Mesodermal cell (in vitro differentiated cells): Measurements from ENCODE around the gene ZFHX3.

Source experiments
- H3K27ac ChIP-seq: 2 replicates; pipeline ENCODE4 v1.7.0; 2013; ENCODE audit warnings: mild to moderate bottlenecking, low read depth, low read length, moderate library complexity; ENCODE audit not compliant: severe bottlenecking
- H3K36me3 ChIP-seq: 2 replicates; pipeline ENCODE4 v1.7.1; 2013; ENCODE audit warnings: mild to moderate bottlenecking, low read length, moderate library complexity; ENCODE audit not compliant: control insufficient read depth, insufficient read depth
- H3K4me1 ChIP-seq: one replicate; pipeline ENCODE4 v1.7.1; 2013; ENCODE audit warnings: mild to moderate bottlenecking, low read length; ENCODE audit not compliant: insufficient read depth, control insufficient read depth, poor library complexity, severe bottlenecking
- H3K4me3 ChIP-seq: 2 replicates; pipeline ENCODE4 v1.7.0; 2013; ENCODE audit warnings: low read length, control low read depth, mild to moderate bottlenecking; ENCODE audit not compliant: insufficient read depth, poor library complexity, severe bottlenecking; ENCODE audit errors: extremely low read depth
- H3K9me3 ChIP-seq: 2 replicates; pipeline ENCODE4 v1.7.1; 2013; ENCODE audit warnings: mild to moderate bottlenecking, low read length, moderate library complexity; ENCODE audit not compliant: control insufficient read depth
- WGBS, 2 experiments: methylation state at CpG; one replicate each; pipeline ENCODE4 v1.1.5; 2013; ENCODE audit warnings: missing lambda C conversion rate in 2 of 2; ENCODE audit not compliant: insufficient coverage in 2 of 2; 5-methylcytosine and 5-hydroxymethylcytosine counted together

The ZFHX3 gene

DNA sequence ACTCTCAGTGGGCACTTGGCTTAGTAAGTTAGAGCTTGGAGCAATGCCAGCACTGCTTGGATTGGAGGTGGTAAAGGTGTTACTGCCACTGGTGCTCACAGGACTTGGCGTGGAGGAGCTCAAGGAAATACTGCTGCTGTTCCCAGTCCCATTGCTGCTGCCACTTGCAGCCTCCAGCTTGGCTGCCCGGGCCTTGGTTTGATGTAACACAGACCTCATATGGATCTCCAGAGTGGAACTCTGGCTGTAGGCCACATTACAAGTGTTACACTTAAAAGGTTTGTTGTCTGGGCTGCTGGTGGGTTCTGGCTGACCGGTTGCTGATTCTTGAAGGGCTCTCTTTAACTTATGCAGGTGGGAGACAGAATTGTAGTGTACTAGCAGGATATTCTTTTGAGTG is 250.3 kb downstream of the ZFHX3 start:
- Histone ChIP-seq H3K9me3 (no peaks in the 10 kb centered on the region), H3K27ac (no peak overlapping the region), H3K36me3 (peaks cover 75% of the 10 kb centered on the region), H3K4me3 (no peak overlapping the region), H3K4me1 (no peaks in the 10 kb centered on the region)
- 91 to 92% methylated on average over 3 of the region's 3 CpGs for WGBS, 2 experiments

GRCh38 chr16:72796222-72796621 is 251.7 kb downstream of the ZFHX3 start:
- WGBS, 2 experiments: 94 to 98% methylated on average over 8 to 11 of the region's 18 CpGs
- peaks cover 73% of the 10 kb centered on the region for H3K36me3 ChIP-seq

GRCh38 chr16:72794986-72795385 is 252.9 kb downstream of the ZFHX3 start:
- Histone ChIP-seq H3K36me3 (peaks cover 78% of the 10 kb centered on the region), H3K9me3 (no peaks in the 10 kb centered on the region), H3K4me1 (no peaks in the 10 kb centered on the region), H3K27ac (no peak overlapping the region), H3K4me3 (no peak overlapping the region)
- 89 to 95% methylated on average over 8 to 9 of the region's 9 CpGs for WGBS, 2 experiments

More at GRCh38 chr16:72796222-72796621, 251.7 kb downstream of the ZFHX3 start:
- no peaks in the 10 kb centered on the region for H3K9me3 ChIP-seq
- no peak overlapping the region for H3K4me3 ChIP-seq
- no peak overlapping the region for H3K27ac ChIP-seq
- no peaks in the 10 kb centered on the region for H3K4me1 ChIP-seq

- 90 to 95% methylated on average over 11 to 12 of the region's 13 CpGs for WGBS, 2 experiments
- no peaks in the 10 kb centered on the region for H3K9me3 ChIP-seq
- H3K4me1 ChIP-seq: no peaks in the 10 kb centered on the region
- no peak overlapping the region for H3K27ac ChIP-seq
- no peak overlapping the region for H3K4me3 ChIP-seq
- H3K36me3 ChIP-seq: peaks cover 74% of the 10 kb centered on the region
Measured at GRCh38 chr16:72794319-72794718, 253.6 kb downstream of the ZFHX3 start.

- H3K36me3 ChIP-seq: peaks cover 69% of the 10 kb centered on the region
- H3K4me3 ChIP-seq: no peak overlapping the region
- H3K4me1 ChIP-seq: no peaks in the 10 kb centered on the region
- no peaks in the 10 kb centered on the region for H3K9me3 ChIP-seq
- H3K27ac ChIP-seq: no peak overlapping the region
- WGBS, 2 experiments: 96% methylated on average over 7 to 12 of the region's 12 CpGs
Measured at GRCh38 chr16:72793716-72794115, 254.2 kb downstream of the ZFHX3 start.

DNA sequence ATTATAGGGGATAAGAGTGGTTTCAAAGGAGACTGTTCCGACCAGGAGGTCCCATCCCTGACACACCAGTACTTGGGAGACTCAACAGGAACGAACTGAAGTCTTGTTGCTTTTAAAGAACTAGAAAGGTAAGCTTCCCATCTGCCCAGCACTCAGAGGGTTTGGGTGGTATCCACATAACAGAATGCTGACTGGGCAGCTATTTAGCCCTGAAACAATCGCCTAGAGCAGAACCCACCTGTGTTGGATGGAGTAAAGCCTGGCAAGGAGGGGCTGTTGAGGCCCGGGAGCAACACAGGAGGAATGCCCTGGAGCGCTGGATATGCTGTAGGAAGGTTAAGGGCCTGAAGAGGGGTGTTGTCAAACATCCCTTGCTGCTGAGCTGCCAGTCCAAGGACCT is 254.9 kb downstream of the ZFHX3 start:
- H3K36me3 ChIP-seq: peaks cover 67% of the 10 kb centered on the region
- H3K4me1 ChIP-seq: no peaks in the 10 kb centered on the region
- 83 to 97% methylated on average over 2 to 5 of the region's 5 CpGs for WGBS, 2 experiments
- H3K27ac ChIP-seq: no peak overlapping the region
- H3K9me3 ChIP-seq: no peaks in the 10 kb centered on the region
- no peak overlapping the region for H3K4me3 ChIP-seq

- Histone ChIP-seq H3K36me3 (peaks cover 55% of the 10 kb centered on the region), H3K27ac (no peak overlapping the region), H3K4me3 (no peak overlapping the region)
Measured at GRCh38 chr16:72791786-72792185, 256.1 kb downstream of the ZFHX3 start.

DNA sequence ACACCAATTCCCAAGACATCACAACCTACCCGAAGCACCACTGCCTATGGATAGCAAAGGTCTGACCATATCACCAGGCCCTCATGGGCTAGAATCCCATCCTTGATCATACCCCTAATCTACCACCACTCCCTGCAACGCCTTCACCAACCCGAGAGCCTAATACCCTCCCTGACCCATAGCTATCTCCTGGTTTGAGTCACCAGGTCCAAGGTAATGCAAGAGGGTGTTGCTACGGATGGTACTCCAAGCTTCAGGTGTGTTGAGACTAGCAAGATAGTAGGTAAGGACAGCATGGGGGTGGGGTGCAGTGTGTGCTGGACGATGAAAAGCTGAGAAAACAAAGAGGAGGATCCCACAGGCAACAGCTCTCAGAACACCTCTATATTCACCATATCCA is 258.0 kb downstream of the ZFHX3 start:
- Histone ChIP-seq H3K4me3 (no peak overlapping the region), H3K9me3 (no peaks in the 10 kb centered on the region), H3K36me3 (peaks cover 37% of the 10 kb centered on the region), H3K4me1 (peaks cover 4% of the 10 kb centered on the region), H3K27ac (no peak overlapping the region)
- WGBS, 2 experiments: 89 to 90% methylated on average over 2 to 3 of the region's 5 CpGs

More at GRCh38 chr16:72791786-72792185, 256.1 kb downstream of the ZFHX3 start:
- Histone ChIP-seq H3K9me3 (no peaks in the 10 kb centered on the region), H3K4me1 (no peaks in the 10 kb centered on the region)

- WGBS, 2 experiments: 87 to 100% methylated on average over 4 to 6 of the region's 7 CpGs
- Histone ChIP-seq H3K27ac (no peak overlapping the region), H3K9me3 (no peaks in the 10 kb centered on the region), H3K4me1 (peaks cover 4% of the 10 kb centered on the region), H3K4me3 (no peak overlapping the region), H3K36me3 (peaks cover 32% of the 10 kb centered on the region)
Measured at GRCh38 chr16:72789465-72789864, 258.5 kb downstream of the ZFHX3 start.

GRCh38 chr16:72788269-72788809 is 259.6 kb downstream of the ZFHX3 start:
- H3K9me3 ChIP-seq: no peaks in the 10 kb centered on the region
- H3K27ac ChIP-seq: no peak overlapping the region
- H3K4me1 ChIP-seq: peaks cover 4% of the 10 kb centered on the region
- H3K4me3 ChIP-seq: no peak overlapping the region
- H3K36me3 ChIP-seq: peaks cover 21% of the 10 kb centered on the region
- 86 to 87% methylated on average over 5 to 16 of the region's 18 CpGs for WGBS, 2 experiments

DNA sequence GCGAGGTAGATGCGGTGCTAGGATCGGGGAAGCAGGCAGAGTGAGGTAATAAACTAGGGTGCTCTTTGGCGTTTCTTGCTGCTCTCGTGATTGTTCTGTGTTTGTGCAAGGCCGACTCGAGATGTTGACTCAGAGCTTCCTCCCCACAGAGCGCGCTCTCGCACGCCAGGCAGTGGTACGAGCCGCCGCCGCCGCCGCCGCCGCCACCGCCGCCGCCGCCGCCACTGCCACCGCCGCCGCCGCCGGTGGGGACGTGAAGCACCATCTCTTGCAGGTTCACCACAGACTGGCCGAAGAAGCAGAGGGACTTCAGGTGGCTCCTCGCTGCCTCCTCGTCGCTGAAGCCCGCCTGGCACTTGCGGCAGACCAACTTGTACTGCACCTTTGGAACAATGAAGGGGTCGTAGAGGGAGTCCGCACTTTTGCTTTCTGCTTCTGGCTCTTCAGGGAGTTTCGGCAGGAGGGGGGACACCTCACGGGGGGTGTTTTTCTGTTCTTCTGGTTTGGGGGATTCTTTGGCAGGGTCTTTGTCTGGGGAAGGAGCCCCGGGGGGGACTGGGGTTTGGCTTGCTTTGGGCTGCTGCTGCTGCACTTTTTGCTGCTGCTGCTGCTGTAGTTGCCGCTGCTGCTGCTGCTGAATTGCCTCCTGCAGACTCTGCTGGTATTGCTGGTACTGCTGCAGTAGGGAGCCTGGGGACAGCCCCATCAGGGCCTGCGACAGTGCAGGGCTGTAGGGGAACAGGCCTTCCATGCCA is 260.2 kb downstream of the ZFHX3 start:
- Histone ChIP-seq H3K27ac (peak overlapping the region; percentile 60), H3K36me3 (peaks cover 15% of the 10 kb centered on the region), H3K4me3 (peak overlapping the region; percentile 31), H3K4me1 (peaks cover 4% of the 10 kb centered on the region), H3K9me3 (no peaks in the 10 kb centered on the region)
- WGBS, 2 experiments: 13% methylated on average over 10 to 20 of the region's 43 CpGs
